HG02943 (cell line): ENCODE measurements around the gene ATXN7.
A peak's percentile ranks its signal among the peaks of the same experiment; 100 is the strongest.

Experiments used
- ATAC-seq: cut with Tn5 transposase; IDR thresholded peaks from one replicate; pipeline ENCODE4 v1.9.1; 2021; ENCODE audit warnings: mild to moderate bottlenecking, low read depth, moderate library complexity; ENCODE audit not compliant: unreplicated experiment

Gene ATXN7

GRCh38 chr3:63931290-63931689 lies 67.6 kb downstream of the ATXN7 start:
- ATAC-seq, result no peak

- no peak for ATAC-seq
Observed at GRCh38 chr3:63932509-63933212, 69.0 kb downstream of the ATXN7 start.

- peak; percentile 53 for ATAC-seq
Observed at GRCh38 chr3:63933459-63933858, 69.8 kb downstream of the ATXN7 start.

- ATAC-seq, result no peak
Observed at GRCh38 chr3:63934041-63934866, 70.6 kb downstream of the ATXN7 start.

- no peak for ATAC-seq
Observed at GRCh38 chr3:63936925-63937324, 73.3 kb downstream of the ATXN7 start.

GRCh38 chr3:63937661-63938651 lies 74.3 kb downstream of the ATXN7 start:
- peak; percentile 66 for ATAC-seq

GRCh38 chr3:63940389-63940757 lies 76.7 kb downstream of the ATXN7 start:
- no peak for ATAC-seq

- no peak for ATAC-seq
Observed at GRCh38 chr3:63942528-63942927, 78.9 kb downstream of the ATXN7 start.

- ATAC-seq, result no peak
Observed at GRCh38 chr3:63943678-63944077, 80.0 kb downstream of the ATXN7 start.

- ATAC-seq, result no peak
Observed at GRCh38 chr3:63945558-63946096, 82.0 kb downstream of the ATXN7 start.

GRCh38 chr3:63946753-63947152 lies 83.1 kb downstream of the ATXN7 start:
- ATAC-seq, result no peak

GRCh38 chr3:63947594-63947993 lies 83.9 kb downstream of the ATXN7 start:
- ATAC-seq, result no peak

- ATAC-seq, result no peak
Observed at GRCh38 chr3:63949005-63949404, 85.3 kb downstream of the ATXN7 start.

GRCh38 chr3:63950698-63951097 lies 87.0 kb downstream of the ATXN7 start:
- no peak for ATAC-seq

- ATAC-seq, result no peak
Observed at GRCh38 chr3:63951492-63952247, 88.0 kb downstream of the ATXN7 start.

GRCh38 chr3:63952248-63952594 lies 88.6 kb downstream of the ATXN7 start:
- no peak for ATAC-seq

- no peak for ATAC-seq
Observed at GRCh38 chr3:63954182-63954581, 90.5 kb downstream of the ATXN7 start.

- no peak for ATAC-seq
Observed at GRCh38 chr3:63955036-63955650, 91.5 kb downstream of the ATXN7 start.

- ATAC-seq, result no peak
Observed at GRCh38 chr3:63955830-63956545, 92.3 kb downstream of the ATXN7 start.
